Peyer's patch (tissue), 4 donors: Measurements from ENCODE around the gene NOS1.

Experiments
- CTCF ChIP-seq, 6 experiments: fragments of 450-650 bp in 4 of 6; fragments of 200-600 bp in 2 of 6; sonication (generic) in 1 of 6; IDR thresholded peaks; one replicate each; pipeline ENCODE4 v1.5.1; 2017 to 2019; ENCODE audit warnings: antibody characterized with exemption in 6 of 6, mild to moderate bottlenecking in 3 of 6, moderate library complexity in 1 of 6
- POLR2A ChIP-seq, 2 donors: fragments of 450-650 bp; IDR thresholded peaks; one replicate each; pipeline ENCODE4 v1.5.1; 2017; ENCODE audit warnings: antibody characterized with exemption in 2 of 2, mild to moderate bottlenecking in 2 of 2, moderate library complexity in 2 of 2

DNA sequence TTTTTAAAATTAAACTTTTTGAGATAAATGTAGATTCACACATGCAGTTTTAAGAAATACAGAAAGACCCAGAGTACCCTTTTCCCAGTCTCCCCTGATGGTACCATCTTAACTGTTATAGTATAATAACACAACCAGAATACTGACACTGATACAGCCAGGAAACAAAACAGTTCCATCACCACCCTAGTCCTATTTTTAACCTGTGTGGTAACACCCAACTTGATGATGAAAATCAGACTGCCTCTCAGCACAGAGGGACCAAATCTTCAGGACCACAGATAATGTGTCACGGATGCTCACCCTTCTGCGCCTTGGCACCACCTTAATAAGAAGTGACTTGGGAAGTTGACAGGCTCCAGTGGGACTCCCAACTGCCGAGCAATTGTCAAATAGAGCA, 189.3 kb downstream of the NOS1 start:
- TF ChIP-seq CTCF (IDR thresholded peaks at IDR 0.05) (no peak), POLR2A (IDR thresholded peaks at IDR 0.05) (no peak)
